ENCODE results near the gene KLHL5.

The KLHL5 gene

GRCh38 chr4:39044364-39044955, 17.6 kb upstream of the KLHL5 start:
- no peak for TF ChIP-seq CTCF (IDR thresholded peaks at IDR 0.05)
- TF ChIP-seq ZFX (IDR thresholded peaks at IDR 0.05; ENCODE audit: borderline replicate concordance), result no peak

GRCh38 chr4:39044956-39045826, 16.8 kb upstream of the KLHL5 start:
- H3K27ac ChIP-seq, result 0 out of 2 replicates have a peak overlapping the region, but pooled peaks have one; percentile 12
- TF ChIP-seq CTCF (IDR thresholded peaks at IDR 0.05), result 0 out of 2 replicates have a peak, but pooled peaks have one; percentile 6
- TF ChIP-seq ZFX (IDR thresholded peaks at IDR 0.05; ENCODE audit: borderline replicate concordance), result no peak

More at GRCh38 chr4:39044364-39044955, 17.6 kb upstream of the KLHL5 start:
- H3K27ac ChIP-seq, result peak overlapping the region; percentile 12; the same call in 1 of the 2 replicates

- TF ChIP-seq CTCF (IDR thresholded peaks at IDR 0.05) (no peak), ZFX (IDR thresholded peaks at IDR 0.05; ENCODE audit: borderline replicate concordance) (no peak)
- H3K27ac ChIP-seq, result no peak overlapping the region
Observed at GRCh38 chr4:39045827-39046221, 16.2 kb upstream of the KLHL5 start.

GRCh38 chr4:39046249-39046648, 15.8 kb upstream of the KLHL5 start:
- no peak overlapping the region for H3K27ac ChIP-seq
- TF ChIP-seq ZFX (IDR thresholded peaks at IDR 0.05; ENCODE audit: borderline replicate concordance), result no peak
- no peak for TF ChIP-seq CTCF (IDR thresholded peaks at IDR 0.05)

GRCh38 chr4:39047681-39048080, 14.4 kb upstream of the KLHL5 start:
- TF ChIP-seq ZFX (IDR thresholded peaks at IDR 0.05; ENCODE audit: borderline replicate concordance), result no peak
- H3K27ac ChIP-seq, result no peak overlapping the region

GRCh38 chr4:39048311-39048710, 13.7 kb upstream of the KLHL5 start:
- TF ChIP-seq ZFX (IDR thresholded peaks at IDR 0.05; ENCODE audit: borderline replicate concordance) (no peak), CTCF (IDR thresholded peaks at IDR 0.05) (no peak)
- no peak overlapping the region for H3K27ac ChIP-seq

- H3K27ac ChIP-seq, result no peak overlapping the region
- TF ChIP-seq CTCF (IDR thresholded peaks at IDR 0.05), result no peak
- no peak for TF ChIP-seq ZFX (IDR thresholded peaks at IDR 0.05; ENCODE audit: borderline replicate concordance)
Observed at GRCh38 chr4:39050590-39050989, 11.4 kb upstream of the KLHL5 start.
